Left lung (tissue), 10 donors: Measurements from ENCODE around the gene ANO1. TPM values are rescaled to one million over a fixed set of nuclear protein-coding genes. Genes with fewer than 3 reads are reported as not detected.
A peak's percentile ranks its signal among the peaks of the same experiment; 100 is the strongest.

Experiments used
- ATAC-seq: fragments of 200-7000 bp; cut with Tn5 transposase; one replicate; pipeline ENCODE4 v1.9.1; 2020; ENCODE audit warnings: moderate library complexity
- DNase-seq, 4 donors: peaks; one replicate each; pipeline ENCODE4 v3.0.0-alpha.2; 2013 to 2020
- H3K27ac ChIP-seq, 2 donors: fragments of 200-600 bp; sonication (generic) in 1 of 2; one replicate each; pipeline versions ENCODE4 v1.5.0 to v1.8.0; 2020 to 2021
- H3K27me3 ChIP-seq, 2 donors: fragments of 200-600 bp; sonication (generic) in 1 of 2; one replicate each; pipeline versions ENCODE4 v1.5.0 to v1.8.0; 2020 to 2021
- H3K36me3 ChIP-seq, 2 donors: fragments of 200-600 bp; sonication (generic) in 1 of 2; one replicate each; pipeline versions ENCODE4 v1.5.0 to v1.8.0; 2020 to 2021
- H3K4me1 ChIP-seq, 2 donors: fragments of 200-600 bp; one replicate each; pipeline ENCODE4 v1.8.0; 2021
- H3K4me3 ChIP-seq, 2 donors: fragments of 200-600 bp; sonication (generic) in 1 of 2; one replicate each; pipeline versions ENCODE4 v1.5.0 to v1.8.0; 2020 to 2021; ENCODE audit warnings: mild to moderate bottlenecking in 1 of 2
- H3K9me3 ChIP-seq, 2 donors: fragments of 200-600 bp; sonication (generic) in 1 of 2; one replicate each; pipeline versions ENCODE4 v1.5.0 to v1.8.0; 2020 to 2021
- CTCF ChIP-seq, 2 donors: fragments of 200-600 bp; sonication (generic) in 1 of 2; IDR thresholded peaks; one replicate each; pipeline versions ENCODE4 v1.5.0 to v1.8.0; 2021; ENCODE audit warnings: antibody characterized with exemption in 2 of 2
- intact Hi-C, 2 donors: fragments of 100-400 bp; cut with DNase I; formaldehyde crosslinking; loops; one replicate each; pipeline versions ENCODE4 v1.11.2 to v1.14.2; 2022
- polyA plus RNA-seq, 6 donors: library from polyadenylated mRNA; unstranded; fragments of 120-200 nt; gene quantifications; one replicate each; pipeline ENCODE4 v1.2.1, GENCODE V29; 2013; ENCODE audit not compliant: insufficient read length in 6 of 6
- total RNA-seq, 2 donors: library from RNA; stranded (reverse); fragmentation: NEBNext Ultra II Directional; extraction: Animal tissue kit (Norgen Biotek cat#: 25700); gene quantifications; one replicate each; pipeline ENCODE4 v1.2.1, GENCODE V29; 2021
- donor health status: DM: no; HTN: yes; CAD: no.
- donor health status: DM: no; HTN: no; CAD: no.

The ANO1 gene
- total and polyA plus RNA-seq, 8 donors, result 4.9 to 13.2 (median 7.0) TPM

- DNase-seq (peak in 3 of 4 donors; percentile 8 to 59 (median 32)), ATAC-seq (peak; percentile 53)
- H3K4me3 ChIP-seq, result no peak overlapping the region
- no peak for TF ChIP-seq CTCF (IDR thresholded peaks at IDR 0.05)
- intact Hi-C loops, result no loop called here
- no peaks in the 10 kb centered on the region for H3K9me3 ChIP-seq
- no peaks in the 10 kb centered on the region for H3K27me3 ChIP-seq
- no peak overlapping the region for H3K27ac ChIP-seq
- H3K4me1 ChIP-seq, result no peaks in the 10 kb centered on the region
- H3K36me3 ChIP-seq, result no peaks in the 10 kb centered on the region
These were observed 51.0 kb downstream of the ANO1 start for GRCh38 chr11:70129051-70129592.

- Histone ChIP-seq H3K4me3 (no peak overlapping the region), H3K9me3 (no peaks in the 10 kb centered on the region), H3K27ac (no peak overlapping the region), H3K27me3 (no peaks in the 10 kb centered on the region), H3K4me1 (no peaks in the 10 kb centered on the region), H3K36me3 (no peaks in the 10 kb centered on the region)
- DNase-seq (peak in 1 of 4 donors; percentile 74), ATAC-seq (no peak)
- intact Hi-C loops, result no loop called here
- no peak for TF ChIP-seq CTCF (IDR thresholded peaks at IDR 0.05)
These were observed 52.5 kb downstream of the ANO1 start for GRCh38 chr11:70130636-70131035.

GRCh38 chr11:70131606-70132190, 53.6 kb downstream of the ANO1 start:
- no peaks in the 10 kb centered on the region for H3K27me3 ChIP-seq
- H3K27ac ChIP-seq, result no peak overlapping the region
- no peak overlapping the region for H3K4me3 ChIP-seq
- no peak for TF ChIP-seq CTCF (IDR thresholded peaks at IDR 0.05)
- no peak for ATAC-seq
- DNase-seq, result peak in 1 of 4 donors; percentile 48
- H3K36me3 ChIP-seq, result no peaks in the 10 kb centered on the region
- no peaks in the 10 kb centered on the region for H3K9me3 ChIP-seq
- intact Hi-C loops, result no loop called here
- H3K4me1 ChIP-seq, result no peaks in the 10 kb centered on the region

- no peaks in the 10 kb centered on the region for H3K27me3 ChIP-seq
- no peaks in the 10 kb centered on the region for H3K4me1 ChIP-seq
- TF ChIP-seq CTCF (IDR thresholded peaks at IDR 0.05), result no peak
- H3K36me3 ChIP-seq, result no peaks in the 10 kb centered on the region
- no peak overlapping the region for H3K4me3 ChIP-seq
- no peaks in the 10 kb centered on the region for H3K9me3 ChIP-seq
- H3K27ac ChIP-seq, result no peak overlapping the region
- DNase-seq (peak in 1 of 4 donors; percentile 54), ATAC-seq (no peak)
- intact Hi-C loops, result no loop called here
These were observed 54.5 kb downstream of the ANO1 start for GRCh38 chr11:70132641-70133040.

GRCh38 chr11:70133771-70134335, 55.7 kb downstream of the ANO1 start:
- Histone ChIP-seq H3K27me3 (no peaks in the 10 kb centered on the region), H3K36me3 (no peaks in the 10 kb centered on the region), H3K27ac (no peak overlapping the region), H3K4me3 (no peak overlapping the region), H3K4me1 (no peaks in the 10 kb centered on the region), H3K9me3 (no peaks in the 10 kb centered on the region)
- intact Hi-C loops, result no loop called here
- no peak for TF ChIP-seq CTCF (IDR thresholded peaks at IDR 0.05)
- no peak for ATAC-seq
- DNase-seq, result peak in 1 of 4 donors; percentile 59
